Caco-2 (cell line): ENCODE measurements around the gene JAK1. TPM values are rescaled to one million over a fixed set of nuclear protein-coding genes. Genes with fewer than 3 reads are reported as not detected.

Experiments used
- BruUV-seq: library from RNA; stranded (reverse); fragments of 400-500 nt; replicated peaks from 2 replicates; lab custom pipeline; 2021; lab: Mats Ljungman, UMichigan
- CTCF ChIA-PET: fragments of 300-600 bp; sonication (Branson Sonifier 250); formaldehyde crosslinking; loops from one replicate; lab custom pipeline; 2022; ENCODE audit warnings: antibody characterized with exemption; lab: Charles Lee
- POLR2A ChIA-PET: fragments of 300-600 bp; sonication (Branson Sonifier 250); formaldehyde crosslinking; loops from one replicate; lab custom pipeline; 2022; ENCODE audit warnings: antibody characterized with exemption; lab: Charles Lee
- DNase-seq, 2 experiments: peaks; one replicate each; pipeline versions ENCODE4 v3.0.0 to v3.0.0-alpha.2; 2020 to 2022
- H3K27me3 ChIP-seq: replicated peaks from 2 replicates; pipeline ENCODE4 v1.6.0; 2011; ENCODE audit warnings: low read length; ENCODE audit not compliant: control insufficient read depth, insufficient read depth
- H3K36me3 ChIP-seq: 2 replicates; pipeline ENCODE4 v1.5.1; 2011; ENCODE audit warnings: low read length; ENCODE audit not compliant: control insufficient read depth, insufficient read depth
- H3K4me1 ChIP-seq: fragments of 250-450 bp; sonication (Bioruptor Pico); 2 replicates; pipeline ENCODE4 v1.5.1; 2020; ENCODE audit warnings: mild to moderate bottlenecking
- H3K4me3 ChIP-seq: 2 replicates; pipeline ENCODE4 v1.5.1; 2011; ENCODE audit warnings: low read depth, mild to moderate bottlenecking, control low read depth, low read length
- H3K9me3 ChIP-seq: fragments of 250-450 bp; sonication (Bioruptor Pico); 2 replicates; pipeline ENCODE4 v1.5.1; 2020; ENCODE audit warnings: mild to moderate bottlenecking, moderate library complexity
- H3K27ac Mint-ChIP-seq: one replicate; pipeline ENCODE4 v1.8.0; 2022; ENCODE audit warnings: mixed read lengths; ENCODE audit not compliant: unreplicated experiment
- H3K27me3 Mint-ChIP-seq: one replicate; pipeline ENCODE4 v1.8.0; 2022; ENCODE audit warnings: mixed read lengths; ENCODE audit not compliant: insufficient read depth, unreplicated experiment
- H3K36me3 Mint-ChIP-seq: one replicate; pipeline ENCODE4 v1.8.0; 2022; ENCODE audit warnings: mild to moderate bottlenecking, mixed read lengths; ENCODE audit not compliant: insufficient read depth, unreplicated experiment
- H3K4me1 Mint-ChIP-seq: one replicate; pipeline ENCODE4 v1.8.0; 2022; ENCODE audit warnings: low read depth, mixed read lengths; ENCODE audit not compliant: unreplicated experiment
- H3K4me3 Mint-ChIP-seq: one replicate; pipeline ENCODE4 v1.8.0; 2022; ENCODE audit warnings: mild to moderate bottlenecking, moderate library complexity, mixed read lengths; ENCODE audit not compliant: unreplicated experiment
- H3K9me3 Mint-ChIP-seq: one replicate; pipeline ENCODE4 v1.8.0; 2022; ENCODE audit warnings: mixed read lengths; ENCODE audit not compliant: unreplicated experiment
- CTCF ChIP-seq, 2 experiments: fragments of 200-600 bp in 1 of 2; IDR thresholded peaks; 1 replicate in 1 of 2; 2 replicates in 1 of 2; pipeline versions ENCODE4 v1.5.1 to v1.8.0; 2011 to 2022; ENCODE audit warnings: antibody characterized with exemption in 1 of 2, control low read depth in 1 of 2, inconsistent platforms in 1 of 2, low read depth in 1 of 2, low read length in 1 of 2, mild to moderate bottlenecking in 1 of 2, moderate library complexity in 1 of 2; ENCODE audit not compliant: insufficient read depth in 1 of 2, severe bottlenecking in 1 of 2, unreplicated experiment in 1 of 2
- intact Hi-C: fragments of 100-400 bp; cut with micrococcal nuclease; formaldehyde crosslinking; loops from one replicate; pipeline ENCODE4 v1.10.0; 2022; ENCODE audit not compliant: unreplicated experiment
- total RNA-seq: library from RNA; stranded (reverse); gene quantifications from 2 replicates; pipeline ENCODE4 v1.2.3, GENCODE V29; 2022

The JAK1 gene
- total RNA-seq, 1 experiment from 2014 or later: 35.5 TPM

GRCh38 chr1:64901663-64902062 lies 64.7 kb downstream of the JAK1 start:
- peak overlapping the region; percentile 22 for H3K4me3 Mint-ChIP-seq
- H3K4me1 Mint-ChIP-seq: peaks cover 38% of the 10 kb centered on the region
- H3K9me3 Mint-ChIP-seq: no peaks in the 10 kb centered on the region
- intact Hi-C loops: no loop called here
- BruUV-seq: no TSS peak
- H3K36me3 Mint-ChIP-seq: peaks cover 6% of the 10 kb centered on the region
- Histone ChIP-seq H3K4me1 (peaks cover 54% of the 10 kb centered on the region), H3K9me3 (no peaks in the 10 kb centered on the region), H3K27me3 (no peaks in the 10 kb centered on the region), H3K4me3 (no peak overlapping the region), H3K36me3 (no peaks in the 10 kb centered on the region)
- no peak for DNase-seq
- H3K27me3 Mint-ChIP-seq: no peaks in the 10 kb centered on the region
- ChIA-PET POLR2A (no interaction called here), CTCF (no interaction called here)
- no peak overlapping the region for H3K27ac Mint-ChIP-seq
- no peak for TF ChIP-seq CTCF (IDR thresholded peaks at IDR 0.05; ENCODE audit: insufficient read depth in 1 of 2, low read depth in 1 of 2, low read length in 1 of 2, severe bottlenecking in 1 of 2, unreplicated experiment in 1 of 2)

- CTCF ChIA-PET: no interaction called here
These were observed 65.4 kb downstream of the JAK1 start for GRCh38 chr1:64900916-64901315.

GRCh38 chr1:64898107-64898861 lies 68.1 kb downstream of the JAK1 start:
- intact Hi-C loops: loop anchor here (1.0 kb wide), 3 partner anchors 18 to 68 kb away; partner anchors contain the start of gene JAK1
- TSS peak; percentile 27 for BruUV-seq
- CTCF ChIA-PET: no interaction called here

More at GRCh38 chr1:64900916-64901315, 65.4 kb downstream of the JAK1 start:
- Mint-ChIP-seq H3K4me3 (peak overlapping the region; percentile 16), H3K36me3 (no peaks in the 10 kb centered on the region), H3K9me3 (no peaks in the 10 kb centered on the region), H3K27me3 (no peaks in the 10 kb centered on the region), H3K27ac (peak overlapping the region; percentile 61), H3K4me1 (peaks cover 35% of the 10 kb centered on the region)
- H3K27me3 ChIP-seq: no peaks in the 10 kb centered on the region
- POLR2A ChIA-PET: no interaction called here
- peaks cover 49% of the 10 kb centered on the region for H3K4me1 ChIP-seq
- peak; percentile 40 to 53 for DNase-seq
- TF ChIP-seq CTCF (IDR thresholded peaks at IDR 0.05; ENCODE audit: insufficient read depth in 1 of 2, low read depth in 1 of 2, low read length in 1 of 2, severe bottlenecking in 1 of 2, unreplicated experiment in 1 of 2): no peak
- no peaks in the 10 kb centered on the region for H3K9me3 ChIP-seq
- H3K36me3 ChIP-seq: no peaks in the 10 kb centered on the region
- BruUV-seq: no TSS peak
- H3K4me3 ChIP-seq: no peak overlapping the region
- intact Hi-C loops: no loop called here

More at GRCh38 chr1:64898107-64898861, 68.1 kb downstream of the JAK1 start:
- Histone ChIP-seq H3K4me1 (peaks cover 49% of the 10 kb centered on the region), H3K36me3 (no peaks in the 10 kb centered on the region), H3K4me3 (no peak overlapping the region), H3K9me3 (no peaks in the 10 kb centered on the region), H3K27me3 (no peaks in the 10 kb centered on the region)
- POLR2A ChIA-PET: no interaction called here
- H3K4me3 Mint-ChIP-seq: no peak overlapping the region
- H3K27me3 Mint-ChIP-seq: no peaks in the 10 kb centered on the region
- no peaks in the 10 kb centered on the region for H3K36me3 Mint-ChIP-seq
- TF ChIP-seq CTCF (IDR thresholded peaks at IDR 0.05; ENCODE audit: insufficient read depth in 1 of 2, low read depth in 1 of 2, low read length in 1 of 2, severe bottlenecking in 1 of 2, unreplicated experiment in 1 of 2): no peak
- no peaks in the 10 kb centered on the region for H3K9me3 Mint-ChIP-seq
- DNase-seq: peak; percentile 67 to 78
- peaks cover 32% of the 10 kb centered on the region for H3K4me1 Mint-ChIP-seq
- peak overlapping the region; percentile 52 for H3K27ac Mint-ChIP-seq
